Measurements from ENCODE around the gene GIPR. TPM values are rescaled to one million over a fixed set of nuclear protein-coding genes. Genes with fewer than 3 reads are reported as not detected.

GIPR gene
- total RNA-seq, 2 donors from 2014 or later, result 29.0 to 74.0 TPM

- H3K9me3 Mint-ChIP-seq, result no peaks in the 10 kb centered on the region
- peaks cover 20 to 21% of the 10 kb centered on the region in 2 donors for H3K4me1 Mint-ChIP-seq (ENCODE audit: low read depth in 2 of 2)
- H3K27ac Mint-ChIP-seq, result peak within 1 kb of the TSS; percentile 94 to 95
- DNase-seq (ENCODE audit: low spot score) (peak; percentile 94), ATAC-seq (peak; percentile 71 to 81)
- H3K36me3 Mint-ChIP-seq, result peaks cover 12% of the 10 kb centered on the region
- peak within 1 kb of the TSS; percentile 95 for H3K4me3 Mint-ChIP-seq
- no peaks in the 10 kb centered on the region for H3K27me3 Mint-ChIP-seq
Observed at GRCh38 chr19:45691516-45692186, 23.6 kb downstream of the GIPR start, which contains the start of gene SNRPD2. Gene SNRPD2 (minus strand): TSS chr19:45691953. CDS start chr19:45691888, 65 bp downstream.

DNA sequence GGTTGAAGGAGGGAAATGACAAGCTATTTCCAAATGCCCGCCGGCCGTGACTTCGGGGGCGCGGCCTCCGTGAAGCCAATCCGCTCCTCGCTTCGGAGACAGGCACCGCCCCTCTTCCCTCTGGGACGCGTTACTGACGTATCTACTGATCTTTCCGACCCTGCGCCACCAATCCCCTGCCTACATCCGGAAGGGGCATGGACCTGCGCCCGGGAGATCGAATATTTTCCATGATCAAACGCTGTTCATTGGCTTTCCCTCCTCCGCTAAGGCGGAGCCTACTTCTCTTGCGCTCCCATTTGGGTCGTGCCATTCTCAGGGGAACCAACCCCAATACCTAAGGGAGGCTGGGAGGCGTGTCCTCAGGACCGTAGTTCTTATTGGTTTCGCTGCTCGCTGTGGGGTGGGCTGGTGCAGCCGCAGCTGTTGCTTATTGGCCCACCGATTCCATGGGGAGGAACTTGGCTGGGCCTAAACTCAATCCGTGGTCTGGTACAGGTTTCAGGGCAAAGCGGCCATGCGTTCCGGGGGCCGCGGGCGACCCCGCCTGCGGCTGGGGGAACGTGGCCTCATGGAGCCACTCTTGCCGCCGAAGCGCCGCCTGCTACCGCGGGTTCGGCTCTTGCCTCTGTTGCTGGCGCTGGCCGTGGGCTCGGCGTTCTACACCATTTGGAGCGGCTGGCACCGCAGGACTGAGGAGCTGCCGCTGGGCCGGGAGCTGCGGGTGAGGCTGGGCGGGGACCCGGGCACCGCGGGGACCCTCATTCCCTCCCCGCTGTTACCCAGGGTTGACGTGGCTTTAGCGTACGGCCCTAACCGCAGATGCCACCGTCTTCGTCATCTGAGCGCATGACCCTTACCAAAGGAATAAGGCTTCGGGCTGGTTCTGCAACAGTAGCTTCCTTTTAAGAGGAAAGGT, 24.4 kb downstream of the GIPR start, which contains the start of gene QPCTL:
Gene QPCTL, plus strand, starts transcription at position 480 of the 919 bp plus-strand sequence. Its CDS starts 38 bp downstream, at position 518.
- Mint-ChIP-seq H3K4me1 (ENCODE audit: low read depth in 2 of 2) (peaks cover 21% of the 10 kb centered on the region in 2 donors), H3K27me3 (no peaks in the 10 kb centered on the region), H3K36me3 (peaks cover 13% of the 10 kb centered on the region)

GRCh38 chr19:45693106-45693788, 25.2 kb downstream of the GIPR start:
- ATAC-seq (no peak), DNase-seq (ENCODE audit: low spot score) (peak; percentile 78)
- Mint-ChIP-seq H3K4me1 (ENCODE audit: low read depth in 2 of 2) (peaks cover 24% of the 10 kb centered on the region in 2 donors), H3K27me3 (no peaks in the 10 kb centered on the region), H3K27ac (peak overlapping the region; percentile 94 to 95), H3K9me3 (no peaks in the 10 kb centered on the region), H3K4me3 (peak overlapping the region; percentile 95), H3K36me3 (peaks cover 17% of the 10 kb centered on the region)

More for the DNA sequence above, 24.4 kb downstream of the GIPR start, which contains the start of gene QPCTL:
- peak; percentile 99 for DNase-seq (ENCODE audit: low spot score)
- peak; percentile 95 to 96 for ATAC-seq
- H3K9me3 Mint-ChIP-seq, result no peaks in the 10 kb centered on the region
- H3K27ac Mint-ChIP-seq, result peak within 1 kb of the TSS; percentile 94 to 95
- H3K4me3 Mint-ChIP-seq, result peak within 1 kb of the TSS; percentile 95

- H3K27ac Mint-ChIP-seq, result no peak overlapping the region
- H3K36me3 Mint-ChIP-seq, result peaks cover 9% of the 10 kb centered on the region
- DNase-seq (ENCODE audit: low spot score), result no peak
- peaks cover 5 to 6% of the 10 kb centered on the region in 2 donors for H3K4me1 Mint-ChIP-seq (ENCODE audit: low read depth in 2 of 2)
- H3K9me3 Mint-ChIP-seq, result no peaks in the 10 kb centered on the region
- H3K27me3 Mint-ChIP-seq, result no peaks in the 10 kb centered on the region
- no peak for ATAC-seq
- H3K4me3 Mint-ChIP-seq, result no peak overlapping the region
Observed at GRCh38 chr19:45701676-45702075, 33.7 kb downstream of the GIPR start.

DNA sequence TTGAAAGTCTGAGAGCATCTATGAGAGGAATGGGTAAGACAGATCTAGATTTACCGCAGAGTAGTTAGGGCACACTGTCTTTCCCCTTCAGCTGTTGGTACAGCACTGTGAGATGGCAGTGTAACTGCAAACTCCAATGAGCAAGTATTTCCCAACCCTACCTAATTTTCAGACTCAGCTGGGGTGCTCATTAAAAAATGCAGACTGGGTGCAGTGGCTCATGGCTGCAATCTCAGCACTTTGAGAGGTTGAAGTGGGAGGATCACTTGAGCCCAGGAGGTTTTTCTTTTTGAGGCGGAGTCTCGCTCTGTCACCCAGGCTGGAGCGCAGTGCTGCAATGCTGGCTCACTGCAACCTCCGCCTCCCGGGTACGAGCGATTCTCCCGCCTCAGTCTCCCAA, 37.1 kb downstream of the GIPR start:
- no peaks in the 10 kb centered on the region for H3K9me3 Mint-ChIP-seq
- H3K4me1 Mint-ChIP-seq (ENCODE audit: low read depth in 2 of 2), result peaks cover 0 to 5% of the 10 kb centered on the region in 2 donors
- ATAC-seq, result no peak
- no peaks in the 10 kb centered on the region for H3K27me3 Mint-ChIP-seq
- no peak for DNase-seq (ENCODE audit: low spot score)
- no peak overlapping the region for H3K27ac Mint-ChIP-seq
- H3K4me3 Mint-ChIP-seq, result no peak overlapping the region
- H3K36me3 Mint-ChIP-seq, result peaks cover 4% of the 10 kb centered on the region

- Mint-ChIP-seq H3K27ac (no peak overlapping the region), H3K9me3 (no peaks in the 10 kb centered on the region), H3K27me3 (no peaks in the 10 kb centered on the region), H3K4me1 (ENCODE audit: low read depth in 2 of 2) (peaks cover 5 to 6% of the 10 kb centered on the region in 2 donors), H3K36me3 (peaks cover 4% of the 10 kb centered on the region), H3K4me3 (no peak overlapping the region)
- DNase-seq (ENCODE audit: low spot score), result no peak
- ATAC-seq, result no peak
Observed at GRCh38 chr19:45705710-45706415, 37.8 kb downstream of the GIPR start.

DNA sequence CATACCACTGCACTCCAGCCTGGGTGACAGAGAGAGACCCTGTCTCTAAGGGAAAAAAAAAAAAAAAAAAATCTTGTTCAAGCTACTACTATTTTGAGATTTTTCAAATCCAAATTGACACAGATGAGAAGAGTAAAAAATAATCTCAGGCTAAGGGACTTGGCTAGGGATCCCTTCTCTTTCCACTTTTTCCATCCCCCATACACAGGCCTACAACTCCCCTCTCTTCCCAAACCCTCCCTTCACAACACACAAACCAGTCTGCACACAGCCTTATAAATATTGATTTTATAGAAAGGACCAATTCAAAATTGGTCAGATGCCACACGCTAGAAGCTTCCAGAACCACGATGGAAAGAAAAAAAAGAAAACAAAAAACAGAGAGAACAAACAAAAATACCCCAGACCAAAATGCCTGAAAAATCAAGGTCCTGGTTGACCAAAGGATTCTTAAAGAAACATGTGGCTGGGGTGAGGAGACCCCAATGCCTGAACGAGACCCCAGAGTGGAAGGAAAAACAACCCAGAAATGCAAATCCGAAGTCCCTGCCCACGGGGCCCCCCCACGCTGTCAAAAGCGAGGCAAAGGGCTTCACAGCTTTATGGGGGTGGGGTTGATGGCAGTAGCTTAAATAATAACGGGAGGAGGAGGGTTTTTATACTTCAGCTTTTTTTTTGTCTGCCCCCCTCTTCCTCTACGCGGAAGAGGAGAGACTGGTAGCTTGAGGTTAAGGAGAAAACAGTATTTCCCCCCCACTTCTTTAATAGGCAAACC, 42.5 kb downstream of the GIPR start:
- H3K36me3 Mint-ChIP-seq, result no peaks in the 10 kb centered on the region
- H3K27me3 Mint-ChIP-seq, result no peaks in the 10 kb centered on the region
- peaks cover 6 to 12% of the 10 kb centered on the region in 2 donors for H3K4me1 Mint-ChIP-seq (ENCODE audit: low read depth in 2 of 2)
- H3K27ac Mint-ChIP-seq, result no peak overlapping the region
- ATAC-seq (no peak), DNase-seq (ENCODE audit: low spot score) (no peak)
- no peak overlapping the region for H3K4me3 Mint-ChIP-seq
- no peaks in the 10 kb centered on the region for H3K9me3 Mint-ChIP-seq

- Mint-ChIP-seq H3K4me3 (no peak overlapping the region), H3K9me3 (no peaks in the 10 kb centered on the region), H3K27me3 (no peaks in the 10 kb centered on the region), H3K4me1 (ENCODE audit: low read depth in 2 of 2) (peaks cover 21 to 26% of the 10 kb centered on the region in 2 donors), H3K27ac (no peak overlapping the region), H3K36me3 (no peaks in the 10 kb centered on the region)
- DNase-seq (ENCODE audit: low spot score), result no peak
- no peak for ATAC-seq
Observed at GRCh38 chr19:45711851-45712698, 44.1 kb downstream of the GIPR start.

- Mint-ChIP-seq H3K36me3 (no peaks in the 10 kb centered on the region), H3K9me3 (no peaks in the 10 kb centered on the region), H3K27ac (no peak overlapping the region)
Observed at GRCh38 chr19:45712699-45713067, 44.7 kb downstream of the GIPR start.

GRCh38 chr19:45713141-45713540, 45.1 kb downstream of the GIPR start:
- ATAC-seq, result no peak
- no peak overlapping the region for H3K27ac Mint-ChIP-seq
- no peak for DNase-seq (ENCODE audit: low spot score)
- no peaks in the 10 kb centered on the region for H3K36me3 Mint-ChIP-seq
- no peaks in the 10 kb centered on the region for H3K27me3 Mint-ChIP-seq
- no peak overlapping the region for H3K4me3 Mint-ChIP-seq
- H3K9me3 Mint-ChIP-seq, result no peaks in the 10 kb centered on the region
- H3K4me1 Mint-ChIP-seq (ENCODE audit: low read depth in 2 of 2), result peaks cover 30 to 32% of the 10 kb centered on the region in 2 donors

More at GRCh38 chr19:45712699-45713067, 44.7 kb downstream of the GIPR start:
- DNase-seq (ENCODE audit: low spot score), result no peak
- H3K4me1 Mint-ChIP-seq (ENCODE audit: low read depth in 2 of 2), result peaks cover 27 to 31% of the 10 kb centered on the region in 2 donors
- ATAC-seq, result no peak
- no peak overlapping the region for H3K4me3 Mint-ChIP-seq
- no peaks in the 10 kb centered on the region for H3K27me3 Mint-ChIP-seq

GRCh38 chr19:45715139-45715538, 47.1 kb downstream of the GIPR start:
- DNase-seq (ENCODE audit: low spot score) (no peak), ATAC-seq (no peak)
- H3K27ac Mint-ChIP-seq, result no peak overlapping the region
- H3K9me3 Mint-ChIP-seq, result no peaks in the 10 kb centered on the region
- H3K36me3 Mint-ChIP-seq, result no peaks in the 10 kb centered on the region
- peaks cover 35 to 38% of the 10 kb centered on the region in 2 donors for H3K4me1 Mint-ChIP-seq (ENCODE audit: low read depth in 2 of 2)
- no peaks in the 10 kb centered on the region for H3K27me3 Mint-ChIP-seq
- H3K4me3 Mint-ChIP-seq, result no peak overlapping the region
